HepG2 (cell line): ENCODE data around the gene ZMYND8. TPM values are rescaled to one million over a fixed set of nuclear protein-coding genes. Genes with fewer than 3 reads are reported as not detected.

Experiments
- FOXO1 ChIP-seq: sonication (generic); formaldehyde crosslinking; IDR thresholded peaks from 2 replicates; pipeline ENCODE4 v1.4.0; 2020; ENCODE audit warnings: missing genetic modification reagents
- HMG20A ChIP-seq: IDR thresholded peaks from 2 replicates; pipeline ENCODE4 v1.6.1; 2016; ENCODE audit warnings: borderline replicate concordance
- LCORL ChIP-seq, 2 experiments: fragments of 450-650 bp in 1 of 2; sonication (generic) in 1 of 2; formaldehyde crosslinking in 1 of 2; IDR thresholded peaks; 2 replicates each; pipeline versions ENCODE4 v1.5.0 to v1.6.1; 2017 to 2020; ENCODE audit warnings: antibody characterized with exemption in 1 of 2, missing genetic modification reagents in 1 of 2
- MYC ChIP-seq: sonication (generic); formaldehyde crosslinking; IDR thresholded peaks from 2 replicates; pipeline ENCODE4 v1.9.0; 2021; ENCODE audit warnings: missing genetic modification reagents, borderline replicate concordance
- NR2C2 ChIP-seq: sonication (generic); formaldehyde crosslinking; IDR thresholded peaks from 2 replicates; pipeline ENCODE4 v1.4.0; 2020; ENCODE audit warnings: missing genetic modification reagents, mild to moderate bottlenecking, moderate library complexity, borderline replicate concordance
- RFXAP ChIP-seq: sonication (generic); formaldehyde crosslinking; IDR thresholded peaks from 2 replicates; pipeline ENCODE4 v1.4.0; 2020; ENCODE audit warnings: missing genetic modification reagents, borderline replicate concordance
- SOX6 ChIP-seq, 2 experiments: fragments of 450-650 bp in 1 of 2; sonication (generic) in 1 of 2; formaldehyde crosslinking in 1 of 2; IDR thresholded peaks; 2 replicates each; pipeline versions ENCODE4 v1.4.0 to v1.6.1; 2017 to 2020; ENCODE audit warnings: antibody characterized with exemption in 1 of 2, mild to moderate bottlenecking in 1 of 2, missing genetic modification reagents in 1 of 2
- SP1 ChIP-seq, 2 experiments: fragments of 450-650 bp in 1 of 2; sonication (generic) in 1 of 2; formaldehyde crosslinking in 1 of 2; IDR thresholded peaks; 2 replicates each; pipeline versions ENCODE4 v1.4.0 to v1.6.1; 2016 to 2020; ENCODE audit warnings: missing genetic modification reagents in 1 of 2
- TEAD2 ChIP-seq: sonication (generic); formaldehyde crosslinking; IDR thresholded peaks from 2 replicates; pipeline ENCODE4 v1.9.0; 2021; ENCODE audit warnings: missing genetic modification reagents
- TFDP2 ChIP-seq: sonication (generic); formaldehyde crosslinking; IDR thresholded peaks from 2 replicates; pipeline ENCODE4 v1.4.0; 2020; ENCODE audit warnings: missing genetic modification reagents
- ZBTB46 ChIP-seq: sonication (generic); formaldehyde crosslinking; IDR thresholded peaks from 2 replicates; pipeline ENCODE4 v1.4.0; 2020; ENCODE audit warnings: mild to moderate bottlenecking, missing genetic modification reagents, borderline replicate concordance
- ZFX ChIP-seq: sonication (generic); formaldehyde crosslinking; IDR thresholded peaks from 2 replicates; pipeline ENCODE4 v1.4.0; 2020; ENCODE audit warnings: mild to moderate bottlenecking, low read depth, missing genetic modification reagents, moderate library complexity
- polyA plus RNA-seq, 8 experiments: library from polyadenylated mRNA; depleted of rRNA in 3 of 8; stranded (reverse) in 7 of 8; unstranded in 1 of 8; fragments of >200 nt; fragmentation: Illumina TruSeq in 4 of 8; extraction: Trizol in 4 of 8; gene quantifications; 2 replicates each; pipeline versions ENCODE4 v1.2.1 to v1.2.3, GENCODE V29; 2011 to 2016; ENCODE audit warnings: low read depth in 4 of 8, missing spikeins in 1 of 8, mixed read lengths in 1 of 8; ENCODE audit not compliant: insufficient read depth in 1 of 8
- total RNA-seq, 5 experiments: library from RNA; depleted of rRNA; stranded (reverse); fragments of >200 nt; fragmentation: Illumina TruSeq; extraction: Trizol; gene quantifications; 2 replicates each; pipeline ENCODE4 v1.2.3, GENCODE V29; 2016; ENCODE audit warnings: low read depth in 1 of 5
- TF ChIP-seq, protein P1 (sequence below): sonication (generic); formaldehyde crosslinking; conservative IDR thresholded peaks from 2 replicates; pipeline ENCODE4 v1.4.0; 2020; ENCODE audit warnings: mild to moderate bottlenecking, missing genetic modification reagents, moderate library complexity

Gene ZMYND8
- total and polyA plus RNA-seq, 2 of the 13 experiments (the other 11 are each of a cell fraction or from before 2014, with no cell fraction given) = 53.9 to 84.7 TPM

DNA sequence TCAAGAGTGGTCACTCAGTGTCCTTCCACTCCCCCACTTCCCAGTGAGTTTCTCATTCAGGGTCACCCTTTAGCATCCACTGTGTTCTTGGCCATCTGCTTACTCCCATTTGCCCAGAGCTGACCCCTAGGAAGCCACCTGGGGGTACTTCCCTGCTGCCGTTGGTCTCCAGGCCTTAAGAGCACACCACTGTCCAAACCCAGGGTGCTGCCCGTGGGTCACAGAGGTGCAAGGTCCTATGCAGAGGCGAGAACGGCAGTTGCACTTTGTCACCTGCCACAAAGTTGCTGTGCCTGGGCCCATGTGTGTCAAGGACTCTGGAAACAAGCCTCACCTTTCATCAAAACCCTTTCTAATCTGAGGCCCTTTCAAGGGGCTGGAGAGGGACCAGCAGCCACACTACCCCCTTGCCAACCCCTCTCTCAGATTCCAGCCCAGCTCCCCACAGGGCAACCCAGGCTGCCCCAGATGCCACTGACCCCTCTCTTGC is 191.1 kb downstream of the ZMYND8 start (continued):
- TF ChIP-seq, protein P1, sequence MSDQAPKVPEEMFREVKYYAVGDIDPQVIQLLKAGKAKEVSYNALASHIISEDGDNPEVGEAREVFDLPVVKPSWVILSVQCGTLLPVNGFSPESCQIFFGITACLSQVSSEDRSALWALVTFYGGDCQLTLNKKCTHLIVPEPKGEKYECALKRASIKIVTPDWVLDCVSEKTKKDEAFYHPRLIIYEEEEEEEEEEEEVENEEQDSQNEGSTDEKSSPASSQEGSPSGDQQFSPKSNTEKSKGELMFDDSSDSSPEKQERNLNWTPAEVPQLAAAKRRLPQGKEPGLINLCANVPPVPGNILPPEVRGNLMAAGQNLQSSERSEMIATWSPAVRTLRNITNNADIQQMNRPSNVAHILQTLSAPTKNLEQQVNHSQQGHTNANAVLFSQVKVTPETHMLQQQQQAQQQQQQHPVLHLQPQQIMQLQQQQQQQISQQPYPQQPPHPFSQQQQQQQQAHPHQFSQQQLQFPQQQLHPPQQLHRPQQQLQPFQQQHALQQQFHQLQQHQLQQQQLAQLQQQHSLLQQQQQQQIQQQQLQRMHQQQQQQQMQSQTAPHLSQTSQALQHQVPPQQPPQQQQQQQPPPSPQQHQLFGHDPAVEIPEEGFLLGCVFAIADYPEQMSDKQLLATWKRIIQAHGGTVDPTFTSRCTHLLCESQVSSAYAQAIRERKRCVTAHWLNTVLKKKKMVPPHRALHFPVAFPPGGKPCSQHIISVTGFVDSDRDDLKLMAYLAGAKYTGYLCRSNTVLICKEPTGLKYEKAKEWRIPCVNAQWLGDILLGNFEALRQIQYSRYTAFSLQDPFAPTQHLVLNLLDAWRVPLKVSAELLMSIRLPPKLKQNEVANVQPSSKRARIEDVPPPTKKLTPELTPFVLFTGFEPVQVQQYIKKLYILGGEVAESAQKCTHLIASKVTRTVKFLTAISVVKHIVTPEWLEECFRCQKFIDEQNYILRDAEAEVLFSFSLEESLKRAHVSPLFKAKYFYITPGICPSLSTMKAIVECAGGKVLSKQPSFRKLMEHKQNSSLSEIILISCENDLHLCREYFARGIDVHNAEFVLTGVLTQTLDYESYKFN (CRISPR knock-in tag) = peak; percentile 90
- TF ChIP-seq NR2C2 (CRISPR knock-in tag) (peak; percentile 82), RFXAP (CRISPR knock-in tag) (peak; percentile 66; the same call in 1 of the 2 replicates), LCORL (IDR thresholded peaks at IDR 0.05) (no peak), LCORL (CRISPR knock-in tag; IDR thresholded peaks at IDR 0.05) (peak; percentile 84), FOXO1 (CRISPR knock-in tag) (peak; percentile 44; the same call in 1 of the 2 replicates), SP1 (IDR thresholded peaks at IDR 0.05) (no peak), SP1 (CRISPR knock-in tag; IDR thresholded peaks at IDR 0.05) (no peak), ZBTB46 (peak; percentile 79; the same call in 1 of the 2 replicates), ZFX (CRISPR knock-in tag) (peak; percentile 70), MYC (CRISPR knock-in tag) (peak; percentile 68; the same call in 1 of the 2 replicates), HMG20A (CRISPR knock-in tag) (peak; percentile 33; the same call in 1 of the 2 replicates), TFDP2 (no peak), TEAD2 (CRISPR knock-in tag) (no peak), SOX6 (IDR thresholded peaks at IDR 0.05) (no peak), SOX6 (CRISPR knock-in tag; IDR thresholded peaks at IDR 0.05) (peak; percentile 83)
